HG03460 (cell line): Measurements from ENCODE around the gene DTL.

Experiments
- ATAC-seq: cut with Tn5 transposase; IDR thresholded peaks from one replicate; pipeline ENCODE4 v1.9.1; 2021; ENCODE audit not compliant: unreplicated experiment

The DTL gene

DNA sequence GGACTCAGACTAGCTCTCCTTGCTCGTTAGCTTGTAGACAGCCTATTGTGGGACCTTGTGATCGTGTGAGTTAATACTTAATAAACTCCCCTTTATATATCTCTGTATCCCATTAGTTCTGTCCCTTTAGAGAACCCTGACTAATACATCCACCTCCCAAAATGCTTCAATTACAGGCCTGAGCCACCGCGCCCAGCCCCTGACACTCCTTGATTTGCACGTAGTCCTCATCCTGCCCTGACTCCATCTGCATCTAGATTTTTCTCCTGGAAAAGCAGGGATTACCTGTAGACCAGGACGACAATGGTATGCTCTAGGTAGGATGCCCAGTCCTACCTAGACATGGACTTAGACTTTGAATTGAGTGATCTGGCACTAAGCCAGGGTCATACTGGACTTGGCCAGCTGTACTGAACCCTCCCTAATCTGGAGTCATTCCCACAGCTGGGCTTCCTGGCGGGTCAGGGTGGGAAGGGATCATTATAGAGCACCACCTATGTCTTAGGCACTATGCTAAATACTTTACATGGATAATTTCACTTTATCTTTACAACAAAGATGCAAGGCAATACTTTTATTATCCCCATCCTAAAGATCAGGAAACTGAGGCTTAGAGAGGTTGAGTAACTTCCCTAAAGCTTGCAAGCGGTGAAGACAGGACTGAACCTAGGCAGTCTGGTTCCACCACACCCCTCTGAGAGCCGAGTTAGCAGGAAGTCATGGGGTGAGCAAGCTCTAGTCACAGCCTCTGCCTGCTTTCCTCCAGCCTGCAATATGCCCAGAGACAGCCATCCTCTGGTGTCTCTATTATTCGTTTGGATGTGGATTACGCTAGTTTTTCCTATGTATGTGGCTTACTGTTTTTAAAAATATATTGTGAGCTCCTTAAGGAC, 89.4 kb downstream of the DTL start:
- no peak for ATAC-seq

DNA sequence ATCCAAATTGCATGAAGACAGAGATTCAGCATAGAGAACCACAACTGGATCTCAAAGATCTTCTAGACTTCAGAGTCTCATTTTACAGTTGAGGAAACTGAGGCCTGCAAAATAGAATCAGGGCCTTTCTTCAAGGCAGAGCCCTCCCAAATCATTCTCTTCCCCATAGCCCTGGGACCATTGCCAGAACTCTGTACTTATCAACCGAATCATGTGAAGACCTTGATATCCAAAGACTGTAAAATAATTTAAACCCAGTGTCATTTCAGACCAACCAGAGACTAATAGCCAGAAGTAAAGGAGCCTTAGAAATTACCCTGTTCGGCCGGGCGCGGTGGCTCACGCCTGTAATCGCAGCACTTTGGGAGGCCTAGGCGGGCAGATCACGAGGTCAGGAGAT, 90.1 kb downstream of the DTL start:
- ATAC-seq = no peak

GRCh38 chr1:212127221-212127620, 91.7 kb downstream of the DTL start:
- no peak for ATAC-seq

- no peak for ATAC-seq
Measured at GRCh38 chr1:212129781-212130180, 94.2 kb downstream of the DTL start.

DNA sequence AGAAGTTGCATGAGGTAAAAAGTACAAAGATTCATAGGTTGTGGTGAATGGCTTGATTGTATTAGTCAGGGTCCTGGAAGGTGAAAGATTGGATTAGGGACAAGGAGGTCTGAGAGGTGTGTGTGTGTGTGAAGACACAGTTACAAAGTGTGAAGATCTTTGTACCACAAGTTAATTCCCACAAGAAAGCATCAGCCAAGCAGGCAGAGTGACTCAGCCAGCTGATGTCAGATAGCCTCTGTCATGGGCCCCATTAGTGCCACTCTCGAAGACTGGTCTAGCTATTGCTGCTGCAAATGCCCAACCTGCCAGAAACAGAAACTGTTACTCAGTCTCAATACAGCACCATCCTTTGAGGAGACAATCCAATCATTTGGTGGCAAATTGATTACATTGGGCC, 96.5 kb downstream of the DTL start:
- ATAC-seq = no peak

- no peak for ATAC-seq
Measured at GRCh38 chr1:212133319-212133718, 97.8 kb downstream of the DTL start.

DNA sequence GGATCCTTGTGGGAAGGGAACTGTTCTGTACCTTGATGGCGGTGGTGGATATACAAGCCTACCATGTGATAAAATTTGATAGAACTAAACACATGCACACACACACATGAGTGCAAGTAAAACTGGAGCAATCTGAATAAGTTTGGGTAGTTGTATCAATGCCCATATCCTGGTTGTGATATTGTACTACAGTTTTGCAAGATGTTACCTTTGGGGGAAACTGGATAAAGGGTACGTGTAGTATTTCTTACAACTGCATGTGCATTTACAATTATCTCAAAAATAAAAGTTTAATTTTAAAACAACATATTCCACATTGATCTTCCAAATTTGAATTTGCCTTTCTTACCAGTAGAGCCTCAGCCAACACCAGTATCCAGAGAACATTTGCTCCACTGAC, 99.6 kb downstream of the DTL start:
- ATAC-seq = no peak

- ATAC-seq = no peak
Measured at GRCh38 chr1:212137854-212138253, 102.3 kb downstream of the DTL start.

GRCh38 chr1:212138457-212138856, 102.9 kb downstream of the DTL start:
- no peak for ATAC-seq

DNA sequence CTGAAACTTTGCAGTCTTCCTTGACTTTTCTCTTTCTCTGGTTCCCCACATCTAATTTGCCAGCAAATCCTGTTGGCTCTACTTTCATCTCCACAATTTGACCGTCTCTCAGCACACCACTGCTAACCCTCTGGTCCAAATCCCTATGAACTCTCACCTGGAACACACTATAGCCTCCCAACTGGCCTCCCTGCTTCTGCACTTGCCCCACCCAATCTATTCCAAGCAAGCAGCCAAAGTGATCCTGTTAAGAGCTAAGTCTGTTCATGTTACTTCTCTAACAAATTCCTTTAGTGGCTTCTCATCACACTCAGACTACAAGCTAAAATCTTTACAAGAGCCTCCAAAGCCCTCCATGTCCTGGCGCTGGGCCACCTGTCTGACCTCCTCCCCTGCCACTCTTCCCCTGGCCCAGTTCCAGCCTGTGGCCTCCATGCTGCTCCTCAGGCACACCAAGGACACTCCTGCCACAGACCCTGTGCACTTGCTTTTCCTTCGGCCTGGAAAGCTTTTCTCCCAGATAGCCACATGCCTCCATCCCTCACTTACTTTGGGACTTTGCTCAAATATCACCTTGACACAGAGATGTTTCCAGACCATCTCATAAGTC, 104.1 kb downstream of the DTL start:
- ATAC-seq = no peak

- no peak for ATAC-seq
Measured at GRCh38 chr1:212141404-212141803, 105.9 kb downstream of the DTL start.

DNA sequence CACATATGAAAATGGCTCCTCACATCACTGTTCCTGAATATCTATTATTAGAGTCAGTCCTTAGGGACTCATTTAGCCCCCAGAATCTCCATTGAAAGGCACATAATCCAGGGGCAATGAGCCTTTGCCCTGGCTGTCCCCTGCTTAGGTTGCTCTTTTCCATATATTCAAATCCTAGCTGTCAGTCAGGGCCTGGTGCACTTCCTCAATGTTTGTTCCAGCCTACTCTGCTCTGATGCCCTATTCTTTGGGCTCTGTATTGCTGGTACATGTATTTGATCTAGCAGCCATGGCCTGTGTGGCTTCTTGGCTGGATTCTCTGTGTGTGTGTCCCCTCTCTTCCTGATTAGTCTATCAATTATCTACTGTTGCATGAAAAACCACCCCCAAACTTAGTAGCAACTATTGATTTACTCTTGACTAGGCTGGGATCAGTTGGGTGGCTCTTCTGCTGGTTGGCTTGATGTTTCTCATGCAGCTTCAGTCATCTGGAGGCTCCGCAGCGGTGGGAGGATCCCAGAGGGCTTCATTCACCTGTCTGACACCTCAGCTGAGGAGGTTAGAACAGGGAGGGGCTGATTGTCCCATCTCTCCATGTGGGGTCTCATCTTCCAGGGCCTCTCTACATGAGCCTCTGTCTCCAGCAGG, 107.5 kb downstream of the DTL start:
- no peak for ATAC-seq

DNA sequence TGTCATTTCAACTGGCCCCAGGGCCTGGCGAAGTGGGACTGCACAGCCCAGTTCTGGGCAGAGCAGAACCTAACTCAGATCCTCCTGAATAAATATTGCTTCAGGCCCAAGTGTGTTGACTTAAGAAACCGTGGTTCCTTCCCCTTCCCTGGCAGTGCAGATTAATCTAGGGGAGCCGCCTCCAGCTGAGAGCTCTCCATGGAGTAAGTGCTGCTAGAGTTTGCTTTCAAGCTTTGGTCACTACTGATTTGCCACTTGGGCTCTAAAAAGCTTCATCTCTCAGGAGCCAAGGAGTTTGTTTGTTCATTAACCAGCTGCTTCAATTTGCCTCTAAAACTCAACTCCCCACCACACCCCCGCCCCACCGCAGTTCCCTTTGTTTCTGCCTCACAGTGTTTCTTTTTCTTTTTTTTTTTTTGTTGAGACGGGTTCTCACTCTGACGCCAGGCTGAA, 112.1 kb downstream of the DTL start:
- ATAC-seq = no peak

DNA sequence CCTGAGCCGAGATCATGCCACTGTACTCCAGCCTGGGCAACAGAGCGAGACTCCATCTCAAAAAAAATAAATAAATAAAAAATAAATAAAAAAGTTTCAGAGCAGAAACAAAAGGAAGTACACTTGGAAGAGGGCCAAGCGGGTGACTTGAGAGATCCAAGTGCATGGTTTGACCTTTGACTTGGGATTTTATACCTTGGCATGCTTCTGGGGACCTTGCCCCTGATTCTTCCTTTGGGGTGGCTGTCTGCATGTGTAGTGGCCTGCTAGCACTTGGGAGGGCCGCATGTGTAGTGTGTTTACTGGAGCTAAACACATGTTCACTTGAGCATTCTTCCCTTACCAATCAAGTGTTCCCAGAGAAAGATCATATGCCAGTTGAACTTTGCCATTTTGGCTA, 114.0 kb downstream of the DTL start:
- ATAC-seq = no peak

DNA sequence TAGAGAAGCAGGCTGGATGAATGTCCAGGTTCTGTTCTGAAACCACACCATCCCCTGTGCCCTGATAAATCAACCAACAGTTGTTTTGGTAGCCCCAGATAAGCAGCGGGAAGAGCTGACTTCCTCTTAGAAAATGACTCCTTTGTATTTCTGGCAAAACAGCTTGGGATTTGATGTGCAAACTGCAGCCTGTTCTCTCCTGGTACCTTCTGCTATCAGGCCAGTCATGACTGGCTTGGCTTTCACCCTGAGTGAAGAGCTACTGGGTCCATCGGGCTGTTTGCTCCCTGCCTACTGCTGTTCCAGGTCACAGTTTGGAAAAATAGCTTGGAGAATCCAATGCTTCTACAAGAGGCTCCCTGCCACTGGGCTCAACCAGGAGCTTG, 116.8 kb downstream of the DTL start:
- ATAC-seq = no peak

DNA sequence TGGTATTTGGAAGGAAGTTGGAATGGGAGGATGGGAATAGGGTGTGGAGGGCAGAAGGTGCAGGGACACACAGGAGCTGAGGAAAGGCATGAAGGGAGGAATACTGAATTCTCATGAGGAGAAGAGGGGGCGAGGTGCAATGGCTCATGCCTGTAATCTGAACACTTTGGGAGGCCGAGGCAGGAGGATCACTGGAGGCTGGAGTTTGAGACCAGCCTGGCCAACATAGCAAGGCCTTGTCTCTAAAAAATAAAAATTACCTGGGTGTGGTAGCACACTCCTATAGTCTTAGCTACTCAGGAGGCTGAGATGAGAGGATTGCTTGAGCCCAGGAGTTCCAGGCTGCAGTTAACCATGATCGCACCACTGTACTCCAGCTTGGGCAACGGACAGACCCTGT, 117.3 kb downstream of the DTL start:
- ATAC-seq = no peak

DNA sequence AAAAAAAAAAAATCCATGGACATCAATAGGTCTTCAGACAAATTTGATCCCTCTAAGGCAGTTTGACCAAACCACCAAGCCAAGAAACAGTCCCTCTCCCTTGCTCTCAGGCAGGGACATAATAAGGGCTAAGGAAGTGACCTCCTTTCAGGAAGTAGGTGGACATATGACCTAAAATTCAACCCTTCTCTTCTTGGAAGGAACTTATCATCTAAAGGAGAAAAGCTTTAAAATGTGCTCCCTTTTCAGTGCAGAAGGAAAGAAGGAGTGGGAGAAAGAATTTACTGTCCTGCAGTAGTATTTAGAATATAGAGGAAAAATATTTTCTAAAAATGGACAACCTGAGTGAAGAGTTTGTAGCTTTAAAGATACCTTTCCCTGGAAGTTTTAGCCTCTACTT, 118.1 kb downstream of the DTL start:
- ATAC-seq = no peak
